Activated CD8-positive, alpha-beta T cell treated with anti-CD3 and anti-CD28 coated beads for 36 hours (primary cell): ENCODE results near the gene CAMK2N1. TPM values are rescaled to one million over a fixed set of nuclear protein-coding genes. Genes with fewer than 3 reads are reported as not detected.

ENCODE experiments used
- ATAC-seq: fragments of 200-7000 bp; cut with Tn5 transposase; one replicate; pipeline ENCODE4 v1.10.0; 2021; ENCODE audit warnings: mild to moderate bottlenecking, moderate library complexity
- CTCF ChIA-PET: fragments of 350-600 bp; sonication (Branson Sonifier 250); formaldehyde crosslinking; loops from one replicate; lab custom pipeline; 2021; ENCODE audit warnings: antibody characterized with exemption; lab: Charles Lee
- POLR2A ChIA-PET: fragments of 350-600 bp; sonication (Branson Sonifier 250); formaldehyde crosslinking; loops from one replicate; lab custom pipeline; 2021; ENCODE audit warnings: antibody characterized with exemption; lab: Charles Lee
- DNase-seq: peaks from one replicate; pipeline ENCODE4 v3.0.0-alpha.2; 2020
- H3K27ac Mint-ChIP-seq: one replicate; pipeline ENCODE4 v1.8.0; 2021; ENCODE audit warnings: mild to moderate bottlenecking, mixed read lengths
- H3K27me3 Mint-ChIP-seq: one replicate; pipeline ENCODE4 v1.8.0; 2021; ENCODE audit warnings: mixed read lengths
- H3K36me3 Mint-ChIP-seq: one replicate; pipeline ENCODE4 v1.8.0; 2021; ENCODE audit warnings: low read depth, mixed read lengths
- H3K4me1 Mint-ChIP-seq: one replicate; pipeline ENCODE4 v1.8.0; 2021; ENCODE audit warnings: low read depth, mixed read lengths
- H3K4me3 Mint-ChIP-seq: one replicate; pipeline ENCODE4 v1.8.0; 2021; ENCODE audit warnings: mild to moderate bottlenecking, moderate library complexity, mixed read lengths
- H3K9me3 Mint-ChIP-seq: one replicate; pipeline ENCODE4 v1.8.0; 2021; ENCODE audit warnings: mixed read lengths
- CTCF ChIP-seq: fragments of 200-600 bp; IDR thresholded peaks from one replicate; pipeline ENCODE4 v1.8.0; 2022; ENCODE audit warnings: antibody characterized with exemption, mild to moderate bottlenecking
- intact Hi-C: fragments of 100-400 bp; cut with micrococcal nuclease; formaldehyde crosslinking; loops from one replicate; pipeline ENCODE4 v1.10.0; 2022
- total RNA-seq, 2 experiments: library from RNA; stranded (reverse); gene quantifications; one replicate each; pipeline ENCODE4 v1.2.3, GENCODE V29; 2021

CAMK2N1 gene
- total RNA-seq, 2 experiments from 2014 or later = 0.67 to 0.86 TPM

- H3K4me1 Mint-ChIP-seq = peaks cover 22% of the 10 kb centered on the region
- H3K36me3 Mint-ChIP-seq = peaks cover 7% of the 10 kb centered on the region
- no peaks in the 10 kb centered on the region for H3K9me3 Mint-ChIP-seq
- POLR2A ChIA-PET = no interaction called here
- ATAC-seq = peak; percentile 64
- CTCF ChIA-PET = interaction anchor here (0.6 to 6.7 kb wide), 41 partner anchors 10 to 576 kb away, joined by 3 to 68 read pairs (median 4); partner anchors contain the start of gene PINK1
- no peak overlapping the region for H3K27ac Mint-ChIP-seq
- TF ChIP-seq CTCF = peak; percentile 90
- intact Hi-C loops = loop anchor here (2.0 to 5.0 kb wide), 2 partner anchors 117 to 281 kb away; no protein-coding TSS in a partner anchor
- DNase-seq = peak; percentile 87
- peaks cover 10% of the 10 kb centered on the region for H3K27me3 Mint-ChIP-seq
- no peak overlapping the region for H3K4me3 Mint-ChIP-seq
These were observed 8.0 kb upstream of the CAMK2N1 start for GRCh38 chr1:20493839-20494608.

GRCh38 chr1:20493309-20493708 is 7.3 kb upstream of the CAMK2N1 start:
- ATAC-seq (no peak), DNase-seq (no peak)
- ChIA-PET POLR2A (no interaction called here), CTCF (interaction anchor here (0.6 to 6.7 kb wide), 30 partner anchors 9 to 518 kb away, joined by 3 to 68 read pairs (median 5); no protein-coding TSS in a partner anchor)
- H3K36me3 Mint-ChIP-seq = peaks cover 7% of the 10 kb centered on the region
- H3K9me3 Mint-ChIP-seq = no peaks in the 10 kb centered on the region
- H3K4me3 Mint-ChIP-seq = no peak overlapping the region
- peaks cover 15% of the 10 kb centered on the region for H3K27me3 Mint-ChIP-seq
- peaks cover 22% of the 10 kb centered on the region for H3K4me1 Mint-ChIP-seq
- no peak for TF ChIP-seq CTCF
- H3K27ac Mint-ChIP-seq = no peak overlapping the region
- intact Hi-C loops = loop anchor here (2.0 to 5.0 kb wide), 2 partner anchors 116 to 281 kb away; no protein-coding TSS in a partner anchor

GRCh38 chr1:20492751-20493150 is 6.7 kb upstream of the CAMK2N1 start:
- H3K9me3 Mint-ChIP-seq = no peaks in the 10 kb centered on the region
- intact Hi-C loops = loop anchor here (2.0 to 5.0 kb wide), 2 partner anchors 115 to 280 kb away; no protein-coding TSS in a partner anchor
- POLR2A ChIA-PET = no interaction called here
- H3K4me1 Mint-ChIP-seq = peaks cover 22% of the 10 kb centered on the region
- CTCF ChIA-PET = interaction anchor here (0.8 to 6.7 kb wide), 10 partner anchors 11 to 1006 kb away, joined by 3 to 68 read pairs (median 10); no protein-coding TSS in a partner anchor
- no peak overlapping the region for H3K4me3 Mint-ChIP-seq
- peaks cover 7% of the 10 kb centered on the region for H3K36me3 Mint-ChIP-seq
- ATAC-seq = no peak
- no peak for TF ChIP-seq CTCF
- DNase-seq = no peak
- peaks cover 19% of the 10 kb centered on the region for H3K27me3 Mint-ChIP-seq
- H3K27ac Mint-ChIP-seq = no peak overlapping the region

DNA sequence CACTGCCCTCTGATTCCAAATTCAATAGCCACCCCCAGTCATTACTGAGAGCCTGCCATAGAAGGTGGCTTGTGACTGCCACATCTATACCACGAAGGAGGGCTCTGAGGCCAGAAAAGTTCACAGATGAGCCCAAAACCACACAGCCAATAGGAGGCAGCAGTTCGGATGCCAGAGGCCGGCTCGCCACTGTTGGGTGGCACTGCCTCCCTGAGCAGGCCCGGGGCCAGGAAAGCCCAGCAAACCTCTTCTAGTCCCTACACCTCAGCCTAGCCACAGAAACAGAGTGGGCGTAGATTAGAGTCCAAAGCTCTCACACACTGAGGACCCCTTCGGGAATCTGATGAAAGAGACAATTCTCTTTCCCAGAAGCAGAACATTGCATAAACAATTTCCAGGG is 5.9 kb upstream of the CAMK2N1 start:
- TF ChIP-seq CTCF = no peak
- peaks cover 22% of the 10 kb centered on the region for H3K4me1 Mint-ChIP-seq
- POLR2A ChIA-PET = no interaction called here
- CTCF ChIA-PET = interaction anchor here (1.6 to 6.7 kb wide), 6 partner anchors 12 to 571 kb away, joined by 3 to 68 read pairs (median 14); no protein-coding TSS in a partner anchor
- peaks cover 27% of the 10 kb centered on the region for H3K27me3 Mint-ChIP-seq
- DNase-seq = no peak
- no peak for ATAC-seq
- H3K4me3 Mint-ChIP-seq = no peak overlapping the region
- no peak overlapping the region for H3K27ac Mint-ChIP-seq
- peaks cover 4% of the 10 kb centered on the region for H3K36me3 Mint-ChIP-seq
- no peaks in the 10 kb centered on the region for H3K9me3 Mint-ChIP-seq
- intact Hi-C loops = loop anchor here (2.0 to 5.0 kb wide), 2 partner anchors 115 to 279 kb away; no protein-coding TSS in a partner anchor
